Transverse colon (tissue), 4 donors: ENCODE results near the gene HNRNPF. TPM values are rescaled to one million over a fixed set of nuclear protein-coding genes. Genes with fewer than 3 reads are reported as not detected.
"Not testable (repeated sequence)": the region's sequence is repeated elsewhere in the genome, so short reads cannot be mapped to it uniquely, and the experiment has no call there.

Source experiments
- DNase-seq: peaks from one replicate; pipeline ENCODE4 v3.0.0-alpha.2; 2019
- H3K27ac ChIP-seq, 4 donors: fragments of 200-600 bp; sonication (generic); 2 replicates each; pipeline ENCODE4 v1.5.1; 2016 to 2018; ENCODE audit warnings: inconsistent platforms in 4 of 4
- H3K27me3 ChIP-seq: fragments of 200-600 bp; sonication (generic); 2 replicates; pipeline ENCODE4 v1.5.1; 2017; ENCODE audit warnings: inconsistent platforms
- H3K36me3 ChIP-seq, 4 donors: fragments of 200-600 bp; sonication (generic); 2 replicates each; pipeline ENCODE4 v1.5.1; 2017 to 2019; ENCODE audit warnings: inconsistent platforms in 4 of 4
- H3K4me1 ChIP-seq, 4 donors: fragments of 200-600 bp; sonication (generic); 2 replicates each; pipeline ENCODE4 v1.5.1; 2017 to 2020; ENCODE audit warnings: inconsistent platforms in 4 of 4
- H3K4me3 ChIP-seq, 4 donors: fragments of 200-600 bp; sonication (generic); 1 replicate in 1 of 4; 2 replicates in 3 of 4; pipeline versions ENCODE4 v1.5.1 to v1.6.1; 2017 to 2019; ENCODE audit warnings: inconsistent platforms in 4 of 4
- H3K9me3 ChIP-seq, 2 donors: fragments of 200-600 bp; sonication (generic); 2 replicates each; pipeline ENCODE4 v1.5.1; 2017 to 2019; ENCODE audit warnings: inconsistent platforms in 2 of 2
- EP300 ChIP-seq: sonication (generic); formaldehyde crosslinking; IDR thresholded peaks from one replicate; pipeline ENCODE4 v1.6.1; 2017; ENCODE audit warnings: antibody characterized with exemption, low read depth
- POLR2A ChIP-seq: fragments of 450-650 bp; IDR thresholded peaks from one replicate; pipeline ENCODE4 v1.6.1; 2016; ENCODE audit warnings: antibody characterized with exemption, mild to moderate bottlenecking, moderate library complexity
- POLR2AphosphoS5 ChIP-seq, 3 donors: sonication (generic); formaldehyde crosslinking; IDR thresholded peaks; one replicate each; pipeline ENCODE4 v1.6.1; 2016; ENCODE audit warnings: antibody characterized with exemption in 3 of 3
- WGBS, 2 donors: methylation state at CpG; one replicate each; pipeline ENCODE4 v1.1.5; 2018; ENCODE audit warnings: low coverage in 1 of 2; 5-methylcytosine and 5-hydroxymethylcytosine counted together
- in situ Hi-C, 4 donors: fragments of 200-750 bp; cut with MboI; loops; one replicate each; pipeline versions ENCODE4 v1.15.0 to v1.15.1; 2017; ENCODE audit warnings: low sequenced_read_pairs in 3 of 4, low pct_ligation_motif_present in 1 of 4, low pct_unique_long_range_greater_than_20kb in 1 of 4
- intact Hi-C: fragments of 100-400 bp; cut with DNase I; formaldehyde crosslinking; loops from one replicate; pipeline ENCODE4 v1.15.1; 2023; ENCODE audit warnings: low total_unique reads
- total RNA-seq, 4 donors: library from RNA; depleted of rRNA; stranded (reverse); fragments of >200 nt; gene quantifications; one replicate each; pipeline ENCODE4 v1.1.0, GENCODE V29; 2016
- TF ChIP-seq, protein P1 (sequence below), 5 experiments: fragments of 200-600 bp in 3 of 5; fragments of 450-650 bp in 2 of 5; sonication (generic) in 3 of 5; IDR thresholded peaks; 1 replicate in 2 of 5; 2 replicates in 3 of 5; pipeline ENCODE4 v1.5.1; 2016 to 2017; ENCODE audit warnings: antibody characterized with exemption in 5 of 5, inconsistent platforms in 3 of 5, mild to moderate bottlenecking in 2 of 5, moderate library complexity in 1 of 5

HNRNPF gene
- total RNA-seq, 4 donors from 2014 or later = 127 to 171 (median 155) TPM

DNA sequence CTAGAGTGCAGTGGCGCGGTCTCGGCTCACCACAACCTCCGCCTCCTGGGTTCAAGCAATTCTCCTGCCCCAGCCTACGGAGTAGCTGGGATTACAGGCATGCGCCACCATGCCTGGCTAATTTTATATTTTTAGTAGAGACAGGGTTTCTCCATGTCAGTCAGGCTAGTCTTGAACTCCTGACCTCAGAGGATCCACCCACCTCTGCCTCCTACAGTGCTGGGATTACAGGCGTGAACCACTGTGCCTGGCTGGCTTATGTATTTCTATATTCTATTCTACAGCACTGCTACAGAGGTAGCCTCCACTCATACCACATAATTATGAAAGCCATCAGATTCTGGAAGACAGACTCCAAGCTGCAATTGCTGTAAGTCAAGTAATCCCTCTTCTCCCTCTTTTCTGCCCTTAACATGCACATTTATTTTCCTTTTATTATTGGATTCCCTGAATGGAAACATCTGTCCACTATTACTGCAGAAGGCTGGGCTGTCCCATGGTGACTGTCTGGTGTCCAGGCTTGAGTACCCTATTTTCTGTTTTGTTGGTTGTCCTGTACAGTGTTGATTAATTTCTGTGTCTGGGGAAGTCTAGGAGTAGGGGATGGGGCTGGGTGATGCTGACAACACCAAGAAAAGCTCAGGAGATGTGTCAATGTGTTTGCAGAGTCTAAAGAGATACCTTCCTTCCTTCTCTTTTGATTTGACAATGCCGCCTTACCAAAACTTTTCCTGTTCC, 22.1 kb upstream of the HNRNPF start:
- DNase-seq = no peak
- Histone ChIP-seq H3K36me3 (no peaks in the 10 kb centered on the region), H3K4me3 (no peak overlapping the region), H3K9me3 (no peaks in the 10 kb centered on the region), H3K4me1 (peaks cover 0 to 8% (median 3%) of the 10 kb centered on the region in 4 donors), H3K27me3 (no peaks in the 10 kb centered on the region), H3K27ac (no peak overlapping the region)
- TF ChIP-seq, protein P1, sequence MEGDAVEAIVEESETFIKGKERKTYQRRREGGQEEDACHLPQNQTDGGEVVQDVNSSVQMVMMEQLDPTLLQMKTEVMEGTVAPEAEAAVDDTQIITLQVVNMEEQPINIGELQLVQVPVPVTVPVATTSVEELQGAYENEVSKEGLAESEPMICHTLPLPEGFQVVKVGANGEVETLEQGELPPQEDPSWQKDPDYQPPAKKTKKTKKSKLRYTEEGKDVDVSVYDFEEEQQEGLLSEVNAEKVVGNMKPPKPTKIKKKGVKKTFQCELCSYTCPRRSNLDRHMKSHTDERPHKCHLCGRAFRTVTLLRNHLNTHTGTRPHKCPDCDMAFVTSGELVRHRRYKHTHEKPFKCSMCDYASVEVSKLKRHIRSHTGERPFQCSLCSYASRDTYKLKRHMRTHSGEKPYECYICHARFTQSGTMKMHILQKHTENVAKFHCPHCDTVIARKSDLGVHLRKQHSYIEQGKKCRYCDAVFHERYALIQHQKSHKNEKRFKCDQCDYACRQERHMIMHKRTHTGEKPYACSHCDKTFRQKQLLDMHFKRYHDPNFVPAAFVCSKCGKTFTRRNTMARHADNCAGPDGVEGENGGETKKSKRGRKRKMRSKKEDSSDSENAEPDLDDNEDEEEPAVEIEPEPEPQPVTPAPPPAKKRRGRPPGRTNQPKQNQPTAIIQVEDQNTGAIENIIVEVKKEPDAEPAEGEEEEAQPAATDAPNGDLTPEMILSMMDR (IDR thresholded peaks at IDR 0.05) = no peak
- TF ChIP-seq POLR2AphosphoS5 (IDR thresholded peaks at IDR 0.05) (no peak), POLR2A (no peak), EP300 (no peak)
- 94 to 95% methylated on average over 7 to 8 of the region's 8 CpGs for WGBS, 2 donors
- intact Hi-C loops (no loop called here), in situ Hi-C loops (no loop called here)

DNA sequence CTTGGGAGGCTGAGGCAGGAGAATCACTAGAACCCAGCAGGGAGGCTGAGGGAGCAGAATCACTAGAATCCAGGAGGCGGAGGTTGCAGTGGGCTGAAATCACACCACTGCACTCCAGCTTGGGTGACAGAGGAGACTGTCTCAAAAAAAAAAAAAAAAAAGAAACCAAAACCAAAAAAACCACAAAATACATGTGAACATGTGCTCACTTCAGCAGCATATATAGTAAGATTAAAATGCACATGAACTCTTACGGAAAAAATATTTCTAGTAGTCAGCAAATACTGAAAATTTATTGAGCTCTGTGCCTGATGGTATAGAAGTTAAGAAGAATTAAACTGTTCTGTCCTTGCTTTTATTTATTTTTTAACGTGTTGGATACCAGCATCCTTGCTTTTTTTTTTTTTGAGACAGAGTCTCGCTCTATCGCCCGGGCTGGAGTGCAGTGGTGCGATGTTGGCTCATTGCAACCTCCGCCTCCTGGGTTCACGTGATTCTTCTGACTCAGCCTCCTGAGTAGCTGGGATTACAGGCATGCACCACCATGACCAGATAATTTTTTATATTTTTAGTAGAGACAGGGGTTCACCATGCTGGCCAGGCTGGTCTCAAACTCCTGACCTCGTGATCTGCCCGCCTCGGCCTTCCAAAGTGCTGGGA, 18.3 kb upstream of the HNRNPF start:
- no peak overlapping the region for H3K27ac ChIP-seq
- H3K36me3 ChIP-seq = no peaks in the 10 kb centered on the region
- no peaks in the 10 kb centered on the region for H3K9me3 ChIP-seq
- intact Hi-C loops (no loop called here), in situ Hi-C loops (no loop called here)
- no peaks in the 10 kb centered on the region for H3K4me1 ChIP-seq
- no peak for DNase-seq
- no peak for TF ChIP-seq POLR2A
- TF ChIP-seq, protein P1 (IDR thresholded peaks at IDR 0.05) = no peak
- TF ChIP-seq POLR2AphosphoS5 (IDR thresholded peaks at IDR 0.05) = no peak
- TF ChIP-seq EP300 = no peak
- H3K4me3 ChIP-seq = no peak overlapping the region
- WGBS, 2 donors = 81 to 90% methylated on average over 9 to 12 of the region's 12 CpGs
- no peaks in the 10 kb centered on the region for H3K27me3 ChIP-seq

DNA sequence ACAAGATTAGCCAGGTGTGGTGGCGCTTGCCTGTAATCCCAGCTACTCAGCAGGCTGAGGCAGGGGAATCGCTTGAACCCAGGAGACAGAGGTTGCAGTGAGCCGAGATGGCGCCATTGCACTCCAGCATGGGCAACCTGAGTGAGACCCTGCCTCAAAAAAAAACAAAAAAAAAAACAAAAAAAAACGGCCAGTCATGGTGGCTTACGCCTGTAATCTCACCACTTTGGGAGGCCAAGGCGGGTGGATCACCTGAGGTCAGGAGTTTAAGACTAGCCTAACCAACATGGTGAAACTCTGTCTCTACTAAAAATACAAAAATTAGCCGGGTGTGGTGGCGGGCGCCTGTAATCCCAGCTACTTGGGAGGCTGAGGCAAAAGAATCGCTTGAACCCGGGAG, 17.5 kb upstream of the HNRNPF start:
- H3K27me3 ChIP-seq, H3K27ac ChIP-seq, DNase-seq, intact Hi-C loops, H3K4me3 ChIP-seq, H3K4me1 ChIP-seq, H3K9me3 ChIP-seq, in situ Hi-C loops, H3K36me3 ChIP-seq: not testable (repeated sequence)
- WGBS, 2 donors = 90 to 95% methylated on average over 5 to 12 of the region's 12 CpGs

DNA sequence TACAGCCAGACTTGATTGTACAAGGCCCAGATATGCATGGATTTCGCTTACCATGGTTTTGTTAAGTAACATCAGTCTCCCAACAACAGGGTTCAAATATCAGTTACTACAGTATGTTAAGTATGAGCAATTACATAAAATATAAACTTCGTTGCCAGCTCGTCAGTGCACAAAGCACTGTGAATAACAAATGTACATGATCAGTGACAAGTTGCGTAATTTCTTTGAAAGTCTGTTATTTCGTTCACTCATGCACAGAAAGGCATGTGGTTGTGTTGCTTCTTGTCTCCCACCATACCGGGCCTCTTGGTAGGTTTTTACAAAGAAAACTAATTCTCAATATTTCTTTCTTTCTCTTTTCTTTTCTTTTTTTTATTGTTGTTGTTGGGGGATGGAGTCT, 15.4 kb upstream of the HNRNPF start:
- Histone ChIP-seq H3K36me3 (no peaks in the 10 kb centered on the region), H3K4me1 (peaks cover 8 to 20% (median 15%) of the 10 kb centered on the region in 4 donors), H3K9me3 (no peaks in the 10 kb centered on the region), H3K27me3 (no peaks in the 10 kb centered on the region), H3K27ac (no peak overlapping the region), H3K4me3 (no peak overlapping the region)
- no peak for DNase-seq
- WGBS, 2 donors = 91 to 98% methylated on average over 6 of the region's 6 CpGs
- in situ Hi-C loops = no loop called here
- TF ChIP-seq POLR2A = no peak
- no peak for TF ChIP-seq EP300
- TF ChIP-seq POLR2AphosphoS5 (IDR thresholded peaks at IDR 0.05) = no peak
- TF ChIP-seq, protein P1 (IDR thresholded peaks at IDR 0.05) = no peak
- intact Hi-C loops = no loop called here

DNA sequence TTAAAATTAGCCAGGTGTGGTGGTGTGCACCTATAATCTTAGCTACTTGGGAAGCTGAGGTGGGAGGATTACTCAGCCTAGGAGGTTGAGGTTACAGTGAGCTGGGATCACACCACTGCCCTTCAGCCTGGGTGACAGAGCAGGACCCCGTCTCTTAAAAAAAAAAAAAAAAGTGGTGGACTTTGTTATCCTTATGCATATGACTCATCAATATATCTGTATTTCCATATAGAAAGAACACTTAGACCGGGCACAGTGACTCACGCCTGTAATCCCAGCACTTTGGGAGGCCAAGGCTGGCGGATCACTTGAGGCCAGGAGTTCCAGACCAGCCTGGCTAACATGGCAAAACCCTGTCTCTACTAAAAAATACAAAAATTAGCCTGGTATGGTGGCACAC, 13.0 kb upstream of the HNRNPF start:
- H3K4me1 ChIP-seq = peaks cover 8 to 20% (median 15%) of the 10 kb centered on the region in 4 donors
- H3K27ac ChIP-seq = peak overlapping the region; percentile 96 to 100 (median 98)
- DNase-seq, in situ Hi-C loops, intact Hi-C loops, H3K9me3 ChIP-seq, H3K4me3 ChIP-seq, H3K27me3 ChIP-seq, H3K36me3 ChIP-seq: not testable (repeated sequence)
- WGBS, 2 donors = 87 to 89% methylated on average over 4 of the region's 4 CpGs
